ENCODE results near the gene L2HGDH.

DNA sequence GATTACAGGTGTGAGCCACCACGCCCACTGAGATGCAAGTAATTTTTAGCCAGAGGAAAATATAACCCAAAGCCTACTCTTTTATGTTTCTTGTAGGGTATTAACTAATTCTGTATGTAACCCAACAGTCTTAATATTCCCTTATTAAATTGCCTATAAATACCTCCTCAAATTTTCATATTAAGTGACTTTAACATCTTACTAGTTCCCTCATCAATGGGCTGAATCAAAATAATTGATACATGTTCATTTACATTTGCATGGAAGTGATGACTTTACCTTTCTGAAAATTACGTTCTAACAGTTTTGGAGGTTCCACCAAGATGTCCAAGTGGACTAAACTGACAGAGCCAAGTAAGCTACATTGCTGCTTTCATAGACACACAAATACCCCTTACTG, 83.7 kb downstream of the L2HGDH start:
- TF ChIP-seq, protein P1, sequence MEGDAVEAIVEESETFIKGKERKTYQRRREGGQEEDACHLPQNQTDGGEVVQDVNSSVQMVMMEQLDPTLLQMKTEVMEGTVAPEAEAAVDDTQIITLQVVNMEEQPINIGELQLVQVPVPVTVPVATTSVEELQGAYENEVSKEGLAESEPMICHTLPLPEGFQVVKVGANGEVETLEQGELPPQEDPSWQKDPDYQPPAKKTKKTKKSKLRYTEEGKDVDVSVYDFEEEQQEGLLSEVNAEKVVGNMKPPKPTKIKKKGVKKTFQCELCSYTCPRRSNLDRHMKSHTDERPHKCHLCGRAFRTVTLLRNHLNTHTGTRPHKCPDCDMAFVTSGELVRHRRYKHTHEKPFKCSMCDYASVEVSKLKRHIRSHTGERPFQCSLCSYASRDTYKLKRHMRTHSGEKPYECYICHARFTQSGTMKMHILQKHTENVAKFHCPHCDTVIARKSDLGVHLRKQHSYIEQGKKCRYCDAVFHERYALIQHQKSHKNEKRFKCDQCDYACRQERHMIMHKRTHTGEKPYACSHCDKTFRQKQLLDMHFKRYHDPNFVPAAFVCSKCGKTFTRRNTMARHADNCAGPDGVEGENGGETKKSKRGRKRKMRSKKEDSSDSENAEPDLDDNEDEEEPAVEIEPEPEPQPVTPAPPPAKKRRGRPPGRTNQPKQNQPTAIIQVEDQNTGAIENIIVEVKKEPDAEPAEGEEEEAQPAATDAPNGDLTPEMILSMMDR (IDR thresholded peaks at IDR 0.05 in 2 of 3, conservative IDR thresholded peaks at IDR 0.05 in 1 of 3; ENCODE audit: control insufficient read depth in 2 of 3, extremely low read depth in 1 of 3, insufficient read depth in 1 of 3, low read depth in 3 of 3, low read length in 3 of 3), result no peak
- TF ChIP-seq ZNF274 (IDR thresholded peaks at IDR 0.05; ENCODE audit: insufficient read depth, insufficient read length) (no peak), POLR2A (IDR thresholded peaks at IDR 0.05; ENCODE audit: low read depth, low read length) (no peak), MXI1 (IDR thresholded peaks at IDR 0.05; ENCODE audit: low read depth, low read length) (no peak), NFYB (IDR thresholded peaks at IDR 0.05; ENCODE audit: insufficient read depth, low read depth, low read length) (no peak), NRF1 (conservative IDR thresholded peaks at IDR 0.05; ENCODE audit: low read depth, low read length) (no peak), MTA2 (IDR thresholded peaks at IDR 0.05; ENCODE audit: low read depth) (no peak), NBN (IDR thresholded peaks at IDR 0.05) (no peak), ZNF24 (IDR thresholded peaks at IDR 0.05) (no peak), TCF12 (IDR thresholded peaks at IDR 0.05; ENCODE audit: low read depth, low read length) (no peak)
- TF ChIP-seq, protein P2, sequence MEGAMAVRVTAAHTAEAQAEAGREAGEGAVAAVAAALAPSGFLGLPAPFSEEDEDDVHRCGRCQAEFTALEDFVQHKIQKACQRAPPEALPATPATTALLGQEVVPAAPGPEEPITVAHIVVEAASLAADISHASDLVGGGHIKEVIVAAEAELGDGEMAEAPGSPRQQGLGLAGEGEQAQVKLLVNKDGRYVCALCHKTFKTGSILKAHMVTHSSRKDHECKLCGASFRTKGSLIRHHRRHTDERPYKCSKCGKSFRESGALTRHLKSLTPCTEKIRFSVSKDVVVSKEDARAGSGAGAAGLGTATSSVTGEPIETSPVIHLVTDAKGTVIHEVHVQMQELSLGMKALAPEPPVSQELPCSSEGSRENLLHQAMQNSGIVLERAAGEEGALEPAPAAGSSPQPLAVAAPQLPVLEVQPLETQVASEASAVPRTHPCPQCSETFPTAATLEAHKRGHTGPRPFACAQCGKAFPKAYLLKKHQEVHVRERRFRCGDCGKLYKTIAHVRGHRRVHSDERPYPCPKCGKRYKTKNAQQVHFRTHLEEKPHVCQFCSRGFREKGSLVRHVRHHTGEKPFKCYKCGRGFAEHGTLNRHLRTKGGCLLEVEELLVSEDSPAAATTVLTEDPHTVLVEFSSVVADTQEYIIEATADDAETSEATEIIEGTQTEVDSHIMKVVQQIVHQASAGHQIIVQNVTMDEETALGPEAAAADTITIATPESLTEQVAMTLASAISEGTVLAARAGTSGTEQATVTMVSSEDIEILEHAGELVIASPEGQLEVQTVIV (IDR thresholded peaks at IDR 0.05; ENCODE audit: borderline replicate concordance, partially characterized antibody), result no peak
